GM19239 (cell line): Measurements from ENCODE around the gene ACTR6.
"Not testable (repeated sequence)": the region's sequence is repeated elsewhere in the genome, so short reads cannot be mapped to it uniquely, and the experiment has no call there.

Source experiments
- DNase-seq: peaks from one replicate; pipeline ENCODE4 v3.0.0; 2011; ENCODE audit warnings: low spot score; ENCODE audit not compliant: insufficient read length
- FAIRE-seq: peaks from 2 replicates; lab custom pipeline; 2011; peaks lifted over from hg19 to GRCh38; lab: Jason Lieb, UNC

ACTR6 gene

GRCh38 chr12:100215209-100215608 lies 14.6 kb downstream of the ACTR6 start:
- DNase-seq (no peak), FAIRE-seq (no peak)

- DNase-seq (no peak), FAIRE-seq (no peak)
These were observed 15.7 kb downstream of the ACTR6 start for GRCh38 chr12:100216337-100216736.

GRCh38 chr12:100219328-100220109 lies 18.9 kb downstream of the ACTR6 start:
- DNase-seq: no peak
- FAIRE-seq: no peak

GRCh38 chr12:100221523-100221922 lies 20.9 kb downstream of the ACTR6 start:
- DNase-seq (no peak), FAIRE-seq (no peak)

GRCh38 chr12:100222173-100222572 lies 21.6 kb downstream of the ACTR6 start:
- not testable (repeated sequence) for DNase-seq, FAIRE-seq

- DNase-seq (no peak), FAIRE-seq (no peak)
These were observed 24.9 kb downstream of the ACTR6 start for GRCh38 chr12:100225491-100225890.

- FAIRE-seq: no peak
- DNase-seq: no peak
These were observed 28.5 kb downstream of the ACTR6 start for GRCh38 chr12:100229036-100229635.

- DNase-seq (no peak), FAIRE-seq (no peak)
These were observed 29.3 kb downstream of the ACTR6 start for GRCh38 chr12:100229876-100230275.

- FAIRE-seq: not testable (repeated sequence)
These were observed 31.3 kb downstream of the ACTR6 start for GRCh38 chr12:100231873-100232272.

GRCh38 chr12:100234166-100234565 lies 33.6 kb downstream of the ACTR6 start:
- DNase-seq: no peak
- FAIRE-seq: no peak

More at GRCh38 chr12:100231873-100232272, 31.3 kb downstream of the ACTR6 start:
- DNase-seq: not testable (repeated sequence)

GRCh38 chr12:100234591-100235304 lies 34.1 kb downstream of the ACTR6 start:
- DNase-seq (peak; percentile 8), FAIRE-seq (no peak)

- FAIRE-seq: no peak
- no peak for DNase-seq
These were observed 38.2 kb downstream of the ACTR6 start for GRCh38 chr12:100238801-100239200.

GRCh38 chr12:100239589-100239988 lies 39.0 kb downstream of the ACTR6 start:
- FAIRE-seq: no peak

GRCh38 chr12:100243137-100243536 lies 42.5 kb downstream of the ACTR6 start:
- no peak for DNase-seq
- no peak for FAIRE-seq

More at GRCh38 chr12:100239589-100239988, 39.0 kb downstream of the ACTR6 start:
- no peak for DNase-seq

- no peak for DNase-seq
- no peak for FAIRE-seq
These were observed 47.1 kb downstream of the ACTR6 start for GRCh38 chr12:100247765-100248164.

- DNase-seq: no peak
- no peak for FAIRE-seq
These were observed 48.3 kb downstream of the ACTR6 start for GRCh38 chr12:100248886-100249285.

- no peak for DNase-seq
- FAIRE-seq: no peak
These were observed 49.3 kb downstream of the ACTR6 start for GRCh38 chr12:100249941-100250340.

- no peak for FAIRE-seq
These were observed 51.3 kb downstream of the ACTR6 start for GRCh38 chr12:100251917-100252316.

GRCh38 chr12:100253437-100253836 lies 52.8 kb downstream of the ACTR6 start:
- FAIRE-seq: no peak
- DNase-seq: no peak

More at GRCh38 chr12:100251917-100252316, 51.3 kb downstream of the ACTR6 start:
- DNase-seq: no peak

GRCh38 chr12:100254876-100255275 lies 54.3 kb downstream of the ACTR6 start:
- FAIRE-seq: no peak

GRCh38 chr12:100258127-100258526 lies 57.5 kb downstream of the ACTR6 start:
- FAIRE-seq (no peak), DNase-seq (no peak)

More at GRCh38 chr12:100254876-100255275, 54.3 kb downstream of the ACTR6 start:
- no peak for DNase-seq
